SK-N-DZ (cell line): ENCODE data around the gene PRR12.

ENCODE experiments used
- DNase-seq: peaks from one replicate; pipeline ENCODE4 v3.0.0-alpha.2; 2015; ENCODE audit warnings: low spot score

The PRR12 gene

GRCh38 chr19:49592486-49593232, 1.7 kb downstream of the PRR12 start:
- DNase-seq: peak; percentile 16

DNA sequence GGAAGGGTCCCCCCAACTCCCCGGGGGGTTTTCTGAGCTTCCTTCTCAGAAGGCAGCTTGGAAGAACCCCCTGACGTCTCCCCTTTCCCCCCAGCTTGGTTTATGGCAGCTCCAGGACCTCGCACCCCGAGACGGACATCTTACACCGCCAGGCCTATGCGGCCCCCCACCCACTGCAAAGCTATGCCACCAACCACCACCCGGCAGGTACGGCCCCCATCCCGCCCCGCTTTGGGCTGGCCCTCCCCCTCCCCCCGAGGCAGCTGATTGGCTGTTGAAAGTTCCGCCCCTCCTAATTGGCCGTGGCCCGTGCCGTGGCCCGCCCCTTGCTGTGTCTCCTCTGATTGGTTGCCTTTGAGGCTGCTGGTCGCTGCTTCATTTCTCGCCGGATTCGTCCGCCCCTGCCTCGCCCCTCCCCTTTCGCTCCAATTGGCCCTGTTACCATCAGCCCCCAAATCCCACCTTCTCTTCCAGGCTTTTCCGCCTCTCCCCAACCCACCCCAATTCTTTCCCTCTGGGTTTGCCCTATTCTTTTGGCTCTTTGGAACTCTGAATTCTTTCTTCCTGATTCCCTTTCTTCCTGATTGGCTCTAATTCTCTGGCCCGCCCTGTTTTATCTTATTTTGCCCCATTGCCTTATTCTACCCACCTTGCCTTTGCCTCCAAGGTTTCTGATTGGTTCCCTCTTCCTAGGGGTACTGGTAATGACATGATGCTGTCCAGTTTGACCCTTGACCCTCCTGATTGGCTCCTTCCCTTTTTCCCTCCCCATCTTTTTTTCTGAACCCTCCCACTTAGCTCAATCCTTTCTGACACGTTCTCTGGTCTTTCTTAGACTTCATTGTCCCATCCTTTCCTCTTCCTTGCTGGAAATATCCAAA, 2.5 kb downstream of the PRR12 start:
- DNase-seq: peak; percentile 88

DNA sequence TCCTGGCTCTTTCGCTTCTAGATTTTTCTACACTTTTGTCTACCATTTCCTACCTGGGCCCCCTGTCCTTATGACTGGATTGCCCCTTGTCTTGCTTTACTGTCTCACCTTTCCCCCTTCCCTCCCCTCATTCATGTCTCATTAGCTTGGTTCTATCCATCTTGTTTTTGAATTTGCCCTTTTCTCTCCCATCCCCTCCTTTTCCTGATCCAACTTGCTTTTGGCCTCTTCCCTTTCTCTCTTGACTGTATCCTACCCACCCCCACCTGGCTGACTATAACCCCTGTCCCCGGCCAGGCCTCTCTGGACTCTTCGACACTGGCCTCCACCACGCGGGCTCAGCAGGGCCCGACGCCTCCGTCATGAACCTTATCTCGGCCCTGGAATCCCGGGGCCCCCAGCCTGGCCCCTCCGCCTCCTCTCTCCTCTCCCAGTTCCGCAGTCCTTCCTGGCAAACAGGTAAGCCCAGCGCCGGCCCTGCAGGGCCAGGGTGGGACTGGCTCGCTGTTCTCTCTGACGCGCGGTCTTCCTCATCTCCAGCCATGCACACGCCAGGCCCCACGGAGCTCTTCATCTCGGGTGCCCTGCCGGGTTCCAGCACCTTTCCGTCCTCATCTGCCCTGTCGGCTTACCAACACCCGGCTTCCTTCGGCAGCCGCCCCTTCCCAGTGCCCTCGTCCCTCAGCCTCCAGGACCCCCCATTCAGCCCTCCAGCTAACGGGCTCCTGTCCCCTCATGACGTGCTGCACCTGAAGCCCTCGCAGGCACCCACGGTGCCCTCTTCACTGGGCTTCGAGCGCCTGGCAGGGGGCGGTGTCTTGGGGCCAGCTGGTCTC, 3.4 kb downstream of the PRR12 start:
- DNase-seq: no peak

DNA sequence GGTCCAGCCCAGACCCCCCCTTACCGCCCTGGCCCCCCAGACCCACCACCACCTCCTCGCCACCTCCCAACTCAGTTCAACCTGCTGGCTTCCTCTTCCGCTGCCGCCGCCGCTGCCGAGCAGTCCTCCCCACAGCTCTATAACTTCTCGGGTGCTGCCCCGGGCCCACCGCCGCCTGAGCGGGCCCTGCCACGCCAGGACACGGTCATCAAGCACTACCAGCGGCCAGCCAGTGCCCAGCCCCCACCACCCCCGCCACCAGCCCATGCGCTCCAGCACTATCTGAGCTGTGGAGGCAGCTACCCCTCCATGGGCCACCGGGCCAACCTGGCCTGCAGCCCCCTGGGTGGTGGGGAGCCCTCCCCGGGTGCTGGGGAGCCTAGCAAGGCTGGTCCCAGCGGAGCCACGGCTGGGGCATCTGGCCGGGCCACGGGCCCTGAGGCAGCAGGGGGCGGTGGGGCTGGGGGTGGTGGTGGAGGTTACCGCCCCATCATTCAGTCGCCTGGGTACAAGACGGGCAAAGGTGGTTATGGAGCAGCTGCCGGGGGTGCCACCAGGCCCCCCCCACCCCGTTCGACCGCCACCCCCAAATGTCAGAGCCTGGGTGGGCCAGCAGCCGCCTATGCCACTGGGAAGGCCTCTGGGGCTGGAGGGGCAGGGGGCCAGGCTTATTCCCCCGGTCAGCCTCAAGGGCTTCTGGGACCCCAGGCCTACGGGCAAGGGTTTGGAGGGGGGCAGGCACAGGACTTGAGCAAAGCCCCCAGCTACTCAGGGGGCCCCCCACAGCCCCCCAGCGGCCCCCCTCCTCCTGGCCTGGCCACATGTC, 4.2 kb downstream of the PRR12 start:
- no peak for DNase-seq

GRCh38 chr19:49595819-49596404, 4.9 kb downstream of the PRR12 start:
- no peak for DNase-seq

GRCh38 chr19:49596407-49596806, 5.4 kb downstream of the PRR12 start:
- no peak for DNase-seq

DNA sequence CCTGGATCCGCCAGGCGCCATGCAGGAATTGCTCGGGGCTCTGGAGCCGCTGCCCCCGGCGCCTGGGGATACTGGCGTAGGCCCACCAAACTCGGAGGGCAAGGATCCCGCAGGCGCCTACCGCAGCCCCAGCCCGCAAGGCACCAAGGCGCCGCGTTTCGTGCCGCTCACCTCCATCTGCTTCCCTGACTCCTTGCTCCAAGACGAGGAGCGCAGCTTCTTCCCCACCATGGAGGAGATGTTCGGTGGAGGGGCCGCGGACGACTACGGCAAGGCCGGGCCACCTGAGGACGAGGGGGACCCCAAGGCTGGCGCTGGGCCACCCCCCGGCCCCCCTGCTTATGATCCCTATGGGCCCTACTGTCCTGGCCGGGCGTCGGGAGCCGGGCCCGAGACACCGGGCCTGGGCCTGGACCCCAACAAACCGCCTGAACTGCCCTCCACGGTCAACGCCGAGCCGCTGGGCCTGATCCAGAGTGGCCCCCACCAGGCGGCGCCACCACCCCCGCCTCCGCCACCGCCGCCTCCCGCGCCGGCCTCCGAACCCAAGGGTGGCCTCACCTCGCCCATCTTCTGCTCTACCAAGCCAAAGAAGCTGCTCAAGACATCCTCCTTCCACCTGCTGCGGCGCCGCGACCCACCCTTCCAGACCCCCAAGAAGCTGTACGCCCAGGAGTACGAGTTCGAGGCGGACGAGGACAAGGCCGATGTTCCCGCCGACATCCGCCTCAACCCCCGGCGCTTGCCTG, 6.1 kb downstream of the PRR12 start:
- DNase-seq: no peak

DNA sequence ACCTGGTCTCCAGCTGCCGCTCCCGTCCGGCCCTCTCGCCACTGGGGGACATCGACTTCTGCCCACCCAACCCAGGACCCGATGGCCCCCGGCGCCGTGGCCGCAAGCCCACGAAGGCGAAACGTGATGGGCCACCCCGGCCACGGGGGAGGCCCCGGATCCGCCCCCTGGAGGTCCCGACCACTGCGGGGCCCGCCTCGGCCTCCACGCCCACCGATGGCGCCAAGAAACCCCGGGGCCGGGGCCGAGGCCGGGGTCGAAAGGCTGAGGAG, 6.7 kb downstream of the PRR12 start:
- DNase-seq: no peak

DNA sequence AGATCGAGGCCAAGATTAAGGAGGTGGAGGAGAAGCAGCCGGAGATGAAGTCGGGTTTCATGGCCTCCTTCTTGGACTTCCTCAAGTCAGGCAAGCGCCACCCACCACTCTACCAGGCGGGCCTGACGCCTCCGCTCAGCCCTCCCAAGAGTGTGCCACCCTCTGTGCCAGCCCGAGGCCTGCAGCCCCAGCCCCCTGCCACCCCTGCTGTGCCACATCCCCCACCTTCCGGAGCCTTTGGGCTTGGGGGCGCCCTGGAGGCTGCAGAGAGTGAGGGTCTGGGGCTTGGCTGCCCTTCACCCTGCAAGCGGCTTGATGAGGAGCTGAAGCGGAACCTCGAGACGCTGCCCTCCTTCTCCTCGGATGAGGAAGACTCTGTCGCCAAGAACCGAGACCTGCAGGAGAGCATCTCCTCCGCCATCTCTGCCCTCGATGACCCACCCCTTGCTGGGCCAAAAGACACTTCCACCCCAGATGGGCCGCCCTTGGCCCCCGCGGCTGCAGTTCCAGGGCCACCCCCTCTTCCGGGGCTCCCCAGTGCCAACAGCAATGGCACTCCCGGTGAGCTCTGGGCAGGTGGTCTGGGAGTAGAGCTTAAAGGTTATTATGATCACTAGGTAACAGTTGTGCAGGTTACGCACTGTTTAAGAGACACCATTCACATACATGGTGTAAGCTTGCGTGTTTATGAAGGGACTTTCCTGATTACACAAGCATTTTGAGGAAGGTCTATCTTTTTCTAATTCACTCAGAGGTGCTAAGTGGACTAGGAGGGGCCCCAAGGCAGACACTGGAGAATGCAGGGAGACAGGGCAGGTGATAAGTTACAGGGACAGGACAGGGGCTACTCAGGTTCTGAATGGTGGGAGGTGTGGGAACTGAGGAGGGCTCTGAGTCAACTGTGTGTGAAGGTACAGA, 8.7 kb downstream of the PRR12 start:
- no peak for DNase-seq

DNA sequence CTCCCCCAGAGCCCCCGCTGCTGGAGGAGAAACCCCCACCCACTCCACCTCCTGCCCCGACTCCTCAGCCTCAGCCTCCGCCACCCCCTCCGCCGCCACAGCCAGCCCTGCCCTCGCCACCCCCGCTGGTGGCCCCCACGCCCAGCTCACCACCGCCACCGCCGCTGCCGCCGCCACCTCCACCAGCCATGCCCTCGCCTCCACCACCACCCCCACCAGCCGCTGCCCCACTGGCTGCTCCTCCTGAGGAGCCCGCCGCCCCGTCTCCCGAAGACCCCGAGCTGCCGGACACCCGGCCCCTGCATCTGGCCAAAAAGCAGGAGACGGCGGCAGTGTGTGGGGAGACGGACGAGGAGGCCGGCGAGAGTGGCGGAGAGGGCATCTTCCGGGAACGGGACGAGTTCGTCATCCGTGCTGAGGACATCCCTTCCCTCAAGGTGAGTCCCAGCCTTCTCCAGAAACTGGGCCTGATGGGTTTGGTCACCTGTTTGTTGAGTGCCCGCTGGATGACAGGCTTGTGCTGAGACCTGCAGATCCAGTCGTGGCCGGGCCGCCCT, 10.6 kb downstream of the PRR12 start:
- no peak for DNase-seq

GRCh38 chr19:49602806-49603205, 11.8 kb downstream of the PRR12 start:
- no peak for DNase-seq

- DNase-seq: no peak
Observed at GRCh38 chr19:49605605-49606004, 14.6 kb downstream of the PRR12 start.

DNA sequence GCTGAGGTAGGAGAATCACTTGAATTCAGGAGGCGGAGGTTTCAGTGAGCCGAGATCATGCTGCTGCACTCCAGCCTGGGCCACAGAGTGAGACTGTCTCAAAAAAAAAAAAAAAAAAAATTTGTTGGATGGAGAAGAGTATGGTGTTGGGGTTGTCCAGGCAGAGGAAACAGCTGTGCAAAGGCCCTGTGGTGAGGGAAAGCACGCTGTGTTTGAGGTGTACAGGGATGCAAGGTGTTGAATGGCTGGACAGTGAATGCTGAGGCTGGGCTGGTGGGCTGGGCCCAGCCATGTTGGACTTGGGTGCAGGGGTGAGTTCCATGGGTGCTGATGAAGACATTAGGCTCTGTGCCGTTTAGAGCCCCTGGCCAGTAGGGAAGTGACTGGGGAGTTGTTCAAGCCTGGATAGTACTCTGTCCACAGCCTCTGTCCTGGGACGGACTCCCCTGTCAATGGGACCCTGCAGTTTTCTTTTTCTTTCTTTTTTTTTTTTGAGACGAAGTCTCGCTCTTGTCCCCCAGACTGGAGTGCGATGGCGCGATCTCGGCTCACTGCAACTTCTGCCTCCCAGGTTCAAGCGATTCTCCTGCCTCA, 18.6 kb downstream of the PRR12 start:
- DNase-seq: no peak

- DNase-seq: no peak
Observed at GRCh38 chr19:49613374-49613773, 22.4 kb downstream of the PRR12 start.

DNA sequence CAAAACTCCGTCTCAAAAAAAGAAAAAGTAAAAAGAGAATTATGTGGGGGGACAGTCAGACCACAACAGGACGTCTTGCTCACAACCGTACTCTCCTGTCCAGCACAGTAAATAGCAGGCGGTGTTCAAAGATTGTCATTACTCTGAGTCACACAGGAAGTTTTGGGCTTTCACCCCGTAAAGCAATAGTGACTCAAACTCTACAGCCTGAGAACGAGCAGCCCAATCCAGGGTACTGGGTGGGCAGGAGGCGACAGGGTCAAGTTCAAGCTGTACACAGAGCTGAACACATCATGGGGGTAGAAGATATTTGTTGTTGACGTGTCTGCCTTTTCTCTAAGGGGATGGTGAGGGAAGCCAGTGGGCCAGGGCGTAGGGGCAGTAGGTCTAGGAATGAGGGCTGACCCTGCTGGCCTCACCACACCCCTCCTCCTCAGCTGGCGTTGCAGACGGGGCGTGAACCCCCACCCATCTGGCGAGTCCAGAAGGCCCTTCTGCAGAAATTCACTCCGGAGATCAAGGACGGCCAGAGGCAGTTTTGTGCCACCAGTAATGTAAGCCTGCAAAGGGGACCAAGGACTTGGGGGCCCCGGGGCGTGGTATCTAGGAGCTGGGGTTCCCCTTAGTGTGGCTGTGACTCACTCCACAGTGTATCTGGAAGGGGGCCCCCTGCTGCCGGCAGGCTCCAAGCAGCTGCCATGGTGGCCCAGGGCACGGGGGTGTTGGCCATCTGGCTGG, 23.3 kb downstream of the PRR12 start:
- DNase-seq: no peak

- DNase-seq: no peak
Observed at GRCh38 chr19:49615861-49616260, 24.9 kb downstream of the PRR12 start.

DNA sequence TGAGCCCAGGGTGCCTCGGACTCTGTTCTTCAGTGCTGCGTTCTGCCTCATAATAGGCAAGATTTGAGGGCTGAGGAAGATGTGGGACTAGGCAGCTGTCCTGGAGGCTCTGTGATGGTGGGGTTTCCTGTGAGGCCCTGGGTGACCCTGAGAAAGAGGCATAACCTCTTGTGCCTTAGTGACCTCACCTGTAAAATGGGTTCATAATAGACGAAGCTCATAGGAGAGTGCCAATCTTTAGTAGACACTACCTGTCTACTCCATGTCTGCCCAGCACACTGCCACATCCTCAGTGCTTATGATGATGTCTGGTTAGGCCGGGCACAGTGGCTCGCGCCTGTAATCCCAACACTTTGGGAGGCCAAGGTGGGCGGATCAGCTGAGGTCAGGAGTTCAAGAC, 25.6 kb downstream of the PRR12 start:
- DNase-seq: no peak

GRCh38 chr19:49616945-49617344, 26.0 kb downstream of the PRR12 start:
- DNase-seq: no peak
